ENCODE data around the gene AJAP1.

The AJAP1 gene

GRCh38 chr1:4734791-4735190 lies 80.4 kb downstream of the AJAP1 start:
- no peak for DNase-seq (ENCODE audit: low spot score)

- DNase-seq (ENCODE audit: low spot score), result no peak
Measured at GRCh38 chr1:4736254-4736653, 81.8 kb downstream of the AJAP1 start.

- no peak for DNase-seq (ENCODE audit: low spot score)
Measured at GRCh38 chr1:4741876-4742423, 87.5 kb downstream of the AJAP1 start.

- no peak for DNase-seq (ENCODE audit: low spot score)
Measured at GRCh38 chr1:4743978-4744750, 89.8 kb downstream of the AJAP1 start.

- DNase-seq (ENCODE audit: low spot score), result no peak
Measured at GRCh38 chr1:4745560-4745959, 91.2 kb downstream of the AJAP1 start.

GRCh38 chr1:4749406-4749805 lies 95.0 kb downstream of the AJAP1 start:
- no peak for DNase-seq (ENCODE audit: low spot score)

GRCh38 chr1:4750177-4750576 lies 95.8 kb downstream of the AJAP1 start:
- DNase-seq (ENCODE audit: low spot score), result no peak

- no peak for DNase-seq (ENCODE audit: low spot score)
Measured at GRCh38 chr1:4752059-4752458, 97.7 kb downstream of the AJAP1 start.

- no peak for DNase-seq (ENCODE audit: low spot score)
Measured at GRCh38 chr1:4754816-4755215, 100.4 kb downstream of the AJAP1 start.

GRCh38 chr1:4755301-4755845 lies 101.0 kb downstream of the AJAP1 start:
- DNase-seq (ENCODE audit: low spot score), result no peak

- DNase-seq (ENCODE audit: low spot score), result no peak
Measured at GRCh38 chr1:4755864-4756504, 101.6 kb downstream of the AJAP1 start.

GRCh38 chr1:4756851-4757580 lies 102.6 kb downstream of the AJAP1 start:
- no peak for DNase-seq (ENCODE audit: low spot score)

- no peak for DNase-seq (ENCODE audit: low spot score)
Measured at GRCh38 chr1:4759671-4760070, 105.3 kb downstream of the AJAP1 start.

- DNase-seq (ENCODE audit: low spot score), result no peak
Measured at GRCh38 chr1:4760088-4760487, 105.7 kb downstream of the AJAP1 start.

- no peak for DNase-seq (ENCODE audit: low spot score)
Measured at GRCh38 chr1:4761324-4761723, 106.9 kb downstream of the AJAP1 start.

GRCh38 chr1:4762146-4762545 lies 107.7 kb downstream of the AJAP1 start:
- DNase-seq (ENCODE audit: low spot score), result no peak

GRCh38 chr1:4767308-4767707 lies 112.9 kb downstream of the AJAP1 start:
- no peak for DNase-seq (ENCODE audit: low spot score)

GRCh38 chr1:4768553-4768952 lies 114.1 kb downstream of the AJAP1 start:
- DNase-seq (ENCODE audit: low spot score), result no peak

- DNase-seq (ENCODE audit: low spot score), result no peak
Measured at GRCh38 chr1:4769516-4770280, 115.3 kb downstream of the AJAP1 start.

GRCh38 chr1:4770713-4771112 lies 116.3 kb downstream of the AJAP1 start:
- DNase-seq (ENCODE audit: low spot score), result no peak

- DNase-seq (ENCODE audit: low spot score), result no peak
Measured at GRCh38 chr1:4771267-4771666, 116.9 kb downstream of the AJAP1 start.

- no peak for DNase-seq (ENCODE audit: low spot score)
Measured at GRCh38 chr1:4771721-4772120, 117.3 kb downstream of the AJAP1 start.
